SU-DHL-6 (cell line): ENCODE measurements around the gene ZNF507.

Source experiments
- H2AFZ ChIP-seq: fragments of 200-600 bp; sonication (generic); 2 replicates; pipeline ENCODE4 v1.6.1; 2014; ENCODE audit warnings: low read depth, mild to moderate bottlenecking, moderate library complexity, mixed read lengths, antibody characterized with exemption, low read length; ENCODE audit not compliant: severe bottlenecking
- H3F3A ChIP-seq: fragments of 200-600 bp; shearing (Covaris generic); 2 replicates; pipeline ENCODE4 v1.6.0; 2016; ENCODE audit warnings: antibody characterized with exemption, mild to moderate bottlenecking; ENCODE audit not compliant: insufficient read depth
- H3K27ac ChIP-seq: fragments of 200-600 bp; sonication (generic); 2 replicates; pipeline ENCODE4 v1.5.1; 2016; ENCODE audit warnings: low read depth, mild to moderate bottlenecking, low read length, moderate library complexity, mixed read lengths
- H3K27me3 ChIP-seq: fragments of 200-600 bp; sonication (generic), shearing (Covaris generic); 2 replicates; pipeline ENCODE4 v1.6.0; 2014; ENCODE audit warnings: mild to moderate bottlenecking, low read length
- H3K36me3 ChIP-seq: fragments of 200-600 bp; sonication (generic); 2 replicates; pipeline ENCODE4 v1.6.1; 2014; ENCODE audit warnings: mild to moderate bottlenecking, low read length, mixed read lengths
- H3K4me2 ChIP-seq: fragments of 300-600, 200-600 bp; shearing (Covaris generic), sonication (generic); 2 replicates; pipeline ENCODE4 v1.6.0; 2014; ENCODE audit warnings: low read length, low read depth, mild to moderate bottlenecking; ENCODE audit not compliant: poor library complexity, severe bottlenecking
- H3K4me3 ChIP-seq: fragments of 200-600 bp; sonication (generic); 2 replicates; pipeline ENCODE4 v1.5.1; 2014; ENCODE audit warnings: antibody characterized with exemption, low read length, mild to moderate bottlenecking, mixed read lengths; ENCODE audit not compliant: insufficient read depth, poor library complexity, severe bottlenecking
- H3K79me2 ChIP-seq: fragments of 200-600 bp; sonication (generic); 2 replicates; pipeline ENCODE4 v1.6.1; 2014; ENCODE audit warnings: mild to moderate bottlenecking, low read length, moderate library complexity; ENCODE audit not compliant: insufficient read depth
- H3K9ac ChIP-seq: fragments of 200-600 bp; sonication (generic); 2 replicates; pipeline ENCODE4 v1.7.0; 2014; ENCODE audit warnings: mild to moderate bottlenecking, low read length
- H3K9me2 ChIP-seq: fragments of 200-600 bp; sonication (generic); replicated peaks from 2 replicates; pipeline ENCODE4 v1.6.1; 2014; ENCODE audit warnings: low read length; ENCODE audit not compliant: insufficient read depth
- H3K9me3 ChIP-seq: fragments of 200-600 bp; sonication (generic); 2 replicates; pipeline ENCODE4 v1.6.1; 2014; ENCODE audit warnings: low read length, mixed read lengths; ENCODE audit not compliant: insufficient read depth
- H4K20me1 ChIP-seq: fragments of 200-600 bp; sonication (generic); 2 replicates; pipeline ENCODE4 v1.6.1; 2014; ENCODE audit warnings: low read depth, mild to moderate bottlenecking, antibody characterized with exemption, low read length, moderate library complexity, mixed read lengths
- CTCF ChIP-seq: fragments of 200-600 bp; sonication (generic); IDR thresholded peaks from one replicate; pipeline ENCODE4 v1.5.1; 2017; ENCODE audit warnings: antibody characterized with exemption, mild to moderate bottlenecking, low read length, moderate library complexity; ENCODE audit not compliant: insufficient read depth, poor library complexity, severe bottlenecking
- EZH2phosphoT487 ChIP-seq: fragments of 200-600 bp; sonication (generic), shearing (Covaris generic); conservative IDR thresholded peaks from 2 replicates; pipeline ENCODE4 v1.6.1; 2018; ENCODE audit warnings: mild to moderate bottlenecking, antibody characterized with exemption, low read length, moderate library complexity, mixed read lengths

The ZNF507 gene

GRCh38 chr19:32303193-32303592 is 42.2 kb upstream of the ZNF507 start:
- Histone ChIP-seq H3K4me2 (no peak overlapping the region), H3K27me3 (peaks cover 5% of the 10 kb centered on the region; the same call in 1 of the 2 replicates), H3K9ac (no peak overlapping the region), H3K4me3 (no peak overlapping the region), H3K9me3 (no peaks in the 10 kb centered on the region), H3K9me2 (no peaks in the 10 kb centered on the region), H2AFZ (no peak overlapping the region), H3F3A (no peaks in the 10 kb centered on the region), H3K27ac (no peak overlapping the region), H3K79me2 (no peaks in the 10 kb centered on the region), H4K20me1 (no peaks in the 10 kb centered on the region), H3K36me3 (no peaks in the 10 kb centered on the region)
- TF ChIP-seq CTCF (no peak), EZH2phosphoT487 (no peak)

DNA sequence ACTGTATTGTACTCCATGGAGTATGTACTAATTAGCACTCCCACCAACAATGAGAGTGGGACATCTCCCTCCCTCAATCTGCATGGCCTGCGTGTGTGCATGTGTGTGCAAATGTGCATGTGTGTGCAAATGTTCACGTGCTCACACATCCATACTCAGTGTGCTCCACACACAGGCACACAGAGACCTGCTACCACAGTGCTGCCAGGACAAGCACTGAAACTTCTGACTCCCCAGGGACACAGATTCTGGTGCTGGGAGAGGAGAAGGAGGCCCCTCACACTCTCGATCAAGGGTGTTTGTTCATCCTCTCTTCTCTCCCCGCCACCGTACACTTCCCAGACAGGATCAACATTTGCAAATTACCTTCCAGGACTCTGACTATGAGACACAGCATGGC is 37.8 kb upstream of the ZNF507 start:
- Histone ChIP-seq H3K4me2 (no peak overlapping the region), H3K36me3 (no peaks in the 10 kb centered on the region), H4K20me1 (no peaks in the 10 kb centered on the region), H3K9ac (no peak overlapping the region), H3F3A (no peaks in the 10 kb centered on the region), H3K27ac (no peak overlapping the region), H3K79me2 (no peaks in the 10 kb centered on the region), H3K27me3 (no peaks in the 10 kb centered on the region), H3K4me3 (no peak overlapping the region), H2AFZ (no peak overlapping the region), H3K9me3 (no peaks in the 10 kb centered on the region), H3K9me2 (no peaks in the 10 kb centered on the region)
- TF ChIP-seq EZH2phosphoT487, result no peak
- no peak for TF ChIP-seq CTCF

- Histone ChIP-seq H3K27me3 (no peaks in the 10 kb centered on the region), H3K9me3 (no peaks in the 10 kb centered on the region)
These were observed 36.9 kb upstream of the ZNF507 start for GRCh38 chr19:32308431-32309077.

DNA sequence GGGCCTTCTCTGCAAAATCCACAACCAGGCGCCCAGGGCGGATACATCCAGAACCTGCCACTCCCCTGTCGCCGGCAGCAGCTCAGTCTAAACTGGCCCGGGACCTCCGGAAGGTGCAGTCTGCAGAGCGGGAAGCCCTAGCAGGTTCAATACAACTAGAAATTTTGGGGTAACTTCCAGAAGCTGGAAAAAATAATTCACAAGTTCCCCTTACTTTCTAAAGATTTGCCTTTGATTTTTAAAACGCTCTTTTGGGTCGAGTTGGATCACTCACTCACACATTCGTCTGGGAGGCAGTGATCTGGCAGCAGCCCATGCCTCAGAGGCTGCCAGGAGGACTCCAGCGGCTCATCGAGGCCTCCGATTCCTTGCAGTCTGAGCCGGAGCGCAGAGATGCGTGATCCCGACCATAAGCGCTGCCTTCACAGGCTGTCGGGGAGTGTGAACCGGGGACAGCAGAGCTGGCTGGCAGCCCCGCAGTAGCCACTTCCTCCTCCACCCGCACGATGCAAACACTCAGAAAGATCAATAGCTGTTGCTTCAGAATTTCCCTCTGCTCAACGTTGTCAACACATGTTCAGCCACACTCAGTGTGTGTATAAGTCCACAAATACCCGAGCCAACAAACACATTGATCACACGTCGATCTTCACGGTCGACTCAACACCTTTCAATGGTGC is 35.6 kb upstream of the ZNF507 start:
- H3K9ac ChIP-seq, result no peak overlapping the region
- H3K9me2 ChIP-seq, result no peaks in the 10 kb centered on the region
- H3K4me2 ChIP-seq, result no peak overlapping the region
- H3K36me3 ChIP-seq, result no peaks in the 10 kb centered on the region
- no peaks in the 10 kb centered on the region for H4K20me1 ChIP-seq
- no peaks in the 10 kb centered on the region for H3K79me2 ChIP-seq
- H3K4me3 ChIP-seq, result no peak overlapping the region
- no peaks in the 10 kb centered on the region for H3K9me3 ChIP-seq
- no peak overlapping the region for H3K27ac ChIP-seq
- no peaks in the 10 kb centered on the region for H3F3A ChIP-seq
- no peak for TF ChIP-seq EZH2phosphoT487
- no peak for TF ChIP-seq CTCF
- no peak overlapping the region for H2AFZ ChIP-seq
- H3K27me3 ChIP-seq, result no peaks in the 10 kb centered on the region

More at GRCh38 chr19:32308431-32309077, 36.9 kb upstream of the ZNF507 start:
- H3K79me2 ChIP-seq, result no peaks in the 10 kb centered on the region
- H3F3A ChIP-seq, result no peaks in the 10 kb centered on the region
- H3K36me3 ChIP-seq, result no peaks in the 10 kb centered on the region
- TF ChIP-seq EZH2phosphoT487, result no peak
- no peak overlapping the region for H3K9ac ChIP-seq
- H3K9me2 ChIP-seq, result no peaks in the 10 kb centered on the region
- no peak overlapping the region for H3K4me2 ChIP-seq
- H3K27ac ChIP-seq, result no peak overlapping the region
- H4K20me1 ChIP-seq, result no peaks in the 10 kb centered on the region
- H2AFZ ChIP-seq, result no peak overlapping the region
- no peak overlapping the region for H3K4me3 ChIP-seq
